Cardiac septum (tissue), 1 donor: ENCODE data around the gene RADIL. TPM values are rescaled to one million over a fixed set of nuclear protein-coding genes. Genes with fewer than 3 reads are reported as not detected.

ENCODE experiments used
- DNase-seq: peaks from one replicate; pipeline ENCODE4 v3.0.0-alpha.2; 2020; ENCODE audit warnings: low spot score
- intact Hi-C: fragments of 100-400 bp; cut with DNase I; formaldehyde crosslinking; loops from one replicate; pipeline ENCODE4 v1.14.0; 2022
- total RNA-seq: library from RNA; stranded (reverse); fragmentation: NEBNext Ultra II Directional; extraction: Animal tissue kit (Norgen Biotek cat#: 25700); gene quantifications from one replicate; pipeline ENCODE4 v1.2.1, GENCODE V29; 2021
- donor health status: DM: no; HTN: no; CAD: no.

Gene RADIL
- total RNA-seq, 1 donor from 2014 or later = 2.5 TPM

GRCh38 chr7:4834601-4835397 is 48.7 kb downstream of the RADIL start:
- intact Hi-C loops = no loop called here
- peak; percentile 68 for DNase-seq

DNA sequence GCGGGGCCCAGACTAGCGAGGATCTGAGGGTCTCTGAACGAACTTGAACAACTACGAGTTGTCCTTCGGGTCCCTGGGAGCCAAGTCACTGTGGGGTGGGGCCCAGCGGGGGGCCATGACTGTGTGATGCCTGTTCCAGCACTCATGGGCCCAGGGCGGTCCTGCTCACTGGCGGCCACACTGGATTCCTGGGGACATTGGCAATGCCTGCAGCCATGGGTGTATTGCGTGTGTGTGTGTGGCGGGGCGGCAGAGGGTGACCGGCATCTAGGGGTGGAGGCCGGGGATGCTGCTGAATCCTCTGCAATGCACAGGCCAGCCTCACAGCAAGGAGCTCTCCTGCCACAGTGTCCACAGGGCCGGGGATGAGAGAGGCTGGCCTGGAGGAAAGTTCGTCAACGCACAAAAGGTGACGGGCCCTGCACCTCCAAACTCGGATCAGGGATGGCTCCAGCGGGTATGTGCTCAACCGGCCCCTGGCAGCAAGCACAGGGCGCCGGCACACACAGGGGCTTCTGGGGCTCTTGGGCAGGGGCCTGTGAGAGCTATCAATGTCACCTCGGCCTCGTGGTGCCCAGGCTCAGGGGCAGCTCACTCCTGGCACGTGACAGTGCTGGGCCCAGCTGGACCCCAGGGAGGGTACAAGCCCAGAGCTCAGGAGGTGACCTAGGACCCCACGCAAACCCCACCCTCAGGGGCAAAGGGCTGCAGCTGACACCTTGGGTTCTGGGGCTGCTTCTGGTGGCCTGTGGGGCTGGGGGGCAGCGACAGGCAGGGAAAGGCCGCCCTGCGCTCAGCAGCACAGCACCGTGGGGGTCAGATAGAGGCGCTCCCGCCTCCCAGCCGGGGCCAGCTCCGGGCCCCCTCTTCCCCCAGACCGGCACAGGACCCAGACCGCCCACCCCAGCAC is 49.6 kb downstream of the RADIL start:
- peak; percentile 63 for DNase-seq
- intact Hi-C loops = no loop called here

GRCh38 chr7:4833176-4833575 is 50.3 kb downstream of the RADIL start:
- DNase-seq = no peak
- intact Hi-C loops = no loop called here

GRCh38 chr7:4832711-4833110 is 50.8 kb downstream of the RADIL start:
- intact Hi-C loops = no loop called here

DNA sequence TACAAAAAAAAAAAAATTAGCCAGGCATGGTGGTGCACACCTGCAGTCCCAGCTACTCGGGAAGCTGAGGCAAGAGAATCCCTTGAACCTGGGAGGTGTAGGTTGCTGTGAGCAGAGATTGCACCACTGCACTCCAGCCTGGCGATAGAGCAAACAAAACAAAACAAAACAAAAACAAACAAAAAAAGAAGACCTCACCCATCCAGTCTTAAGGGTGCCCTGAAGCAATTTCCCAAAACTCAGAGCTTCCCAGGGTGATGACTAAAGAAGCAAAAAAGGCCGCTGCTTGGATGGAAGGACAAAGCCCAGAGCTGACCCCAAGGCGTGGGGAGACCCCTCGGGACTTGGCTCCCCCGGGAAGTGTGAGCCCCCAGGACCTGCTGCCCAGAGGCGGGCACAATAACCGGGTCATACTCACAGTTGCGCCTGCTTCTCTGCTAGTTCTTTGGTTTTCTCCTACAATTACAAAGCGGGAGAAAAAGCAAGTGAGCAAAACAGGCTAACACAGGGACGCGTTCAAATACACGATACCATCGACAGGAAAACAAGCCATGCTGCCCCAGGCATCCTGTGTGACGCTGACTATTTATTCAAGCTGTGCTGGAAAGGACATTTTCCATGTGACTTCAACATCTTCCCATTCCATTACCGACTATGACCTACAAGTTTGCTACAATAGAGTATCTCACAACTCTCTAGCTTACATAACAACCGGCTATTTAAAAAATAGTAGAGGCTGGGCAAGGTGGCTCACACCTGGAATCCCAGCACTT is 51.6 kb downstream of the RADIL start:
- no peak for DNase-seq
- intact Hi-C loops = no loop called here

More at GRCh38 chr7:4832711-4833110, 50.8 kb downstream of the RADIL start:
- DNase-seq = no peak

DNA sequence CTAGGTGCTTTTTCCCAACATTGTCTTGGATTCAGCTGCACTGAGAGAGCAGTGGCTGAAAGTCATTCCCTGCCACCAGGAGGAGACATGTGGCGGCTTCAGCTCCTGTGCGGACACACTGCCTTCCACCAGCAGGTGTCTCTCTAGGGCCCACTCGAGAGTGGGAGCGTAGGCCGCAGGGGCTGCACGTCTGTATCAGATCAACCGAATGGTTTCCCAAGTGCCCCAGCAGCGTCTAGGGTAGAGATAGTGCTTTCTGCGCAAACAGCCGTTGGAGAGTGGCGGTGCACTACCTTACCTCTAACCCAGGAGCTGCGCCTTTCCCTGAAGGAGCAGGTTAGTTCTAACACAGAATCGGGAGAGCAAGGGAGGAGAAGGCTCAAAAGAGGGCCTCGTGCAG is 53.3 kb downstream of the RADIL start:
- intact Hi-C loops = no loop called here
- no peak for DNase-seq

GRCh38 chr7:4828720-4829383 is 54.7 kb downstream of the RADIL start:
- no peak for DNase-seq
- intact Hi-C loops = no loop called here

DNA sequence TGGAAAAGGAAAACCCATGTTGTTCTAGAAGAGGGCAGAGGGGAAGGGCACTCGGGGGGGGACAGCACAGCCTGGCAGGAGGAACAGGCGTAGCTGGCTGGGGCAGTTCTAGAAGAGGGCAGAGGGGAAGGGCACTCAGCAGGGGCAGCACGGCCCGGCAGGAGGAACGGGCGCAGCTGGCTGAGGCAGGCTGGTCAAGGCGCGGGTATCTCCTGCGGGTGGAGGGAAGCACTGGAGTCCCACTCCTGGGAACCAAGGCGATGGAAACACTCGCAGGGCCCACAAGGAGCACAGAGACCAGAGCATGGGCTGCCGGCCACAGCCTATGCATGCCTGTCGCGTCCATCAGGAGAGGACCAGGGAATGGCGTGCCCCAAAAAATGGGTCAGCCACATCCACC is 58.4 kb downstream of the RADIL start:
- intact Hi-C loops = no loop called here
- DNase-seq = no peak

DNA sequence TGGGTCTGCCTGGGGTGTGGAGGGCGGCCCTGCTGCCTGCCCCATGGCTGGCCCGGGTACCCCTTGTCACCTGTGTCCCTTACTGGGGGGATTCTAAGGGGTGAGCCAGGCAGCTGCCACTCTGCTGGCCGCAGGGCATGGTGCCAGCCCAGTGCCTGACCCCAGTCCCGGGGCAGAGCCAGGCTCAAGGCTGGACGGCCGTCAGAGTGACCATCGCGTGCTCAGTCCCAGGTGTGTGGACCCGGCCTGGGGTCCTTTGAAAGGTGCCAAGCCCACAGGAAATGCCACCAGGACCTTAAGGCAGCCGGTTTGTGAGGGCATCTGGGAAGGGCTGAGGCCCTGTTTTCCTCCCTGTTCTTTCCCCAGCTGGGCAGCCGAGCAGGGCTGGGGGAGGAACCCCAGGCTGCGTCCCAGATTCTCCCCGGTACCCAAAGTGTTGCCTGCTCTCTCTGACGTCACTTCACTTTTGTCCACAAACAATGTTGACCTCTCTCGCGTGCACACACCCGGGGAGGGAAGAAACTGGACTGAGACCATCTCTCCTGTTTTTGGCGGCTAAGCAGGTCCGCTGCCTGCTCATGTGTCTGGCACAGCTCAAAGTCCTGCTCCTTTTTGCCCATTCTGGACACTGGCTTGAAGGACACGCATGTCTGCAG is 59.3 kb downstream of the RADIL start:
- no peak for DNase-seq
- intact Hi-C loops = no loop called here

GRCh38 chr7:4823441-4824119 is 59.9 kb downstream of the RADIL start:
- DNase-seq = no peak
- intact Hi-C loops = no loop called here

DNA sequence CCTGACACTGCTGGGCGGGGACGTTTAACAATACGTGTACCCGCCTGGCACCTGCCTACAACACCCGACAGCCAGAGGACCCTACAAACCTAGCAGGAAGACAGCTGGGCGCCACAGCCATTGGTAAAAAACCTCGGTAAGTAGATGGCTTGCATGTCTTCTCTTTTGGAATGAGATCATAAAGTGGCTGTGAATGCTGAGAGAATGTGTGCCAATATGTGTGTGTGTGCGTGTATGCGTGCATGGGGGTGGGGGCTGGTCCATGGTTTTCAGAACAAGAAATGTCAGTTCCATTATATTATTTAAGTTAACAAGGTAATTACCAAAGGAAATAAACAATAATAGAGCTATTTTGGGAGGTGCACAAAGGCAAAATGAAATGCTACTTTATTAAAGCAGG is 60.8 kb downstream of the RADIL start:
- intact Hi-C loops = no loop called here
- no peak for DNase-seq

DNA sequence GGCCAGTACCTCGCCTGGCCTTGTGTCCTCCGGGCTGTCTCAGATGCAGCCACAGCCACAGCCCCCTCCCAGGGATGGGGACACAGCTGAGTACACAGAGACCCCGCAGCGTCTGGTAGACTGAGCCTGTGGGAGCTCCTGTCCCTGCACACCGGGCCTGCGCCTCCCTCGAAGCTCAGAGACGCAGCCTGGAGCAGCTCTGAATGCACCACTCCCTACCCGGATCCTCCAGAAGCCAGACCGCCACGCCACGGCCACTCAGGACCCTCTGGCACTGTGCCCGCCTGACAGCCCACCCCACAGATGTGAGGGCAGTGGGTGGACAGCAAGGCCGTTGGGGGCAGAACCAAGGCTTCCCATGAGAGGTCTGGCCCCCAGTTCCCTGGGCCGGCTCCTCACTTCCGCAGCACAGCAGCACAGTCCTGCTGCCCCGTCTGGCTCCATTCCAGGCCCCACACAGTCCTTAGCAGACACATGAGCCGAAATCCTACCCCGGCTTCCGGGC is 62.5 kb downstream of the RADIL start:
- intact Hi-C loops = no loop called here
- no peak for DNase-seq

DNA sequence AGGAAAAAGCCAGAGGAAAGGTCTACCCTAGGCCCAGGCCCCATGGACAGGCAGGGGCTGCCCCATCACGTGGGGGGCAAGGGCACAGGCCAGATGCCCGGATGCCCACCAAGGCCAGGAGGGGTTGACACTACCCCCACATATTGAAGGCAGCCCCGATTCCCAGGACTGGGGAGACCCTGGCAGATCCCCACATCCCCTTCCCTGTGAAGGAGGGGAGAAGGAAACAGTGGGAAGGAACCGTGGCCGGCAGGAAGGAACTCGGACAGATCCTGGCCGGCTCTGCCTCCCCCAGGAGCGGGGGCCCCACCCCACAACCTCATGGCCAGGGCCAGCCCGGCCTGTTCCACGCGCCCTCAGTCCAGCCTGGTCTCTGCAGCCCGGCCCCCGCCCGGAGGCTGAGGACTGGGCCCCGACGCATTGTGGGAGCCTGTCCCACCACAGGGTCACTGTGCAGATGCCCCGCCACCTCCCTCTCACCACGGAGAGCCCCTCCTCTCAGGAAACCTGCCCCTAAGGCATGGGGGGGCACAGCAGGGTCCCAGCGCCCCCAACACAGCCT is 63.0 kb downstream of the RADIL start:
- no peak for DNase-seq
- intact Hi-C loops = no loop called here

- intact Hi-C loops = no loop called here
Observed at GRCh38 chr7:4819560-4820404, 63.7 kb downstream of the RADIL start.

GRCh38 chr7:4818000-4818794 is 65.3 kb downstream of the RADIL start:
- intact Hi-C loops = no loop called here
- DNase-seq = no peak

More at GRCh38 chr7:4819560-4820404, 63.7 kb downstream of the RADIL start:
- no peak for DNase-seq

GRCh38 chr7:4817178-4817901 is 66.2 kb downstream of the RADIL start:
- intact Hi-C loops = no loop called here
- DNase-seq = no peak
